Activated T-cell treated with anti-CD3 and anti-CD28 coated beads, Interleukin-2, amount 50 U/mL, for 24 hours (primary cell): Measurements from ENCODE around the gene DEUP1.
"Not testable (repeated sequence)": the region's sequence is repeated elsewhere in the genome, so short reads cannot be mapped to it uniquely, and the experiment has no call there.

Experiments
- DNase-seq: peaks from one replicate; pipeline ENCODE4 v3.0.0-alpha.2; 2020
- H3K27ac Mint-ChIP-seq: 2 replicates; pipeline ENCODE4 v1.8.0; 2020; ENCODE audit warnings: mild to moderate bottlenecking, mixed read lengths
- H3K27me3 Mint-ChIP-seq: 2 replicates; pipeline ENCODE4 v1.8.0; 2020; ENCODE audit warnings: mixed read lengths
- H3K36me3 Mint-ChIP-seq: 2 replicates; pipeline ENCODE4 v1.8.0; 2020; ENCODE audit warnings: low read depth, mixed read lengths
- H3K4me1 Mint-ChIP-seq: 2 replicates; pipeline ENCODE4 v1.8.0; 2020; ENCODE audit warnings: low read depth, mixed read lengths
- H3K4me3 Mint-ChIP-seq: 2 replicates; pipeline ENCODE4 v1.8.0; 2020; ENCODE audit warnings: mild to moderate bottlenecking, moderate library complexity, mixed read lengths
- H3K9me3 Mint-ChIP-seq: 2 replicates; pipeline ENCODE4 v1.8.0; 2020; ENCODE audit warnings: mixed read lengths

The DEUP1 gene

DNA sequence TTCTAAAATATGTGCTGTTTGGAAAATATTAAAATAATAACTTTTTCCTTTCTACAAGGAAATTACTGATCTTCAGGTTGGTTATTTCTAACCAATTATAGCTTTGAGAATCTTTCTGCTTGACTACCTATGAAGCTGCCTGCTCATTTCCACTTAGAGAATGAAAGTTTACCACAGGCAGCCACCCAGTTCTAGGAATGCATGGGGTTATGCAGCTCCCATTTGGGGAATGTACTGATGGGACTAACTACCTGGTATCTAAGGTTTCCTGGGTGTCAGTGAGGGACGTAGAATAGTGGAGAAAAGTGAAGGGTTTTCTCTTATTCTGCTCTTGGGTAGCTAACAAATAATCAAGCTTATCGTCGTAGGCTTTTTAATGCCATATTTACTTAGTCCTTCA, 73.4 kb downstream of the DEUP1 start:
- no peak for DNase-seq
- H3K27me3 Mint-ChIP-seq, result peaks cover 4% of the 10 kb centered on the region
- no peak overlapping the region for H3K27ac Mint-ChIP-seq
- H3K4me1 Mint-ChIP-seq, result no peaks in the 10 kb centered on the region
- no peaks in the 10 kb centered on the region for H3K36me3 Mint-ChIP-seq
- peaks cover 3% of the 10 kb centered on the region for H3K9me3 Mint-ChIP-seq
- no peak overlapping the region for H3K4me3 Mint-ChIP-seq

DNA sequence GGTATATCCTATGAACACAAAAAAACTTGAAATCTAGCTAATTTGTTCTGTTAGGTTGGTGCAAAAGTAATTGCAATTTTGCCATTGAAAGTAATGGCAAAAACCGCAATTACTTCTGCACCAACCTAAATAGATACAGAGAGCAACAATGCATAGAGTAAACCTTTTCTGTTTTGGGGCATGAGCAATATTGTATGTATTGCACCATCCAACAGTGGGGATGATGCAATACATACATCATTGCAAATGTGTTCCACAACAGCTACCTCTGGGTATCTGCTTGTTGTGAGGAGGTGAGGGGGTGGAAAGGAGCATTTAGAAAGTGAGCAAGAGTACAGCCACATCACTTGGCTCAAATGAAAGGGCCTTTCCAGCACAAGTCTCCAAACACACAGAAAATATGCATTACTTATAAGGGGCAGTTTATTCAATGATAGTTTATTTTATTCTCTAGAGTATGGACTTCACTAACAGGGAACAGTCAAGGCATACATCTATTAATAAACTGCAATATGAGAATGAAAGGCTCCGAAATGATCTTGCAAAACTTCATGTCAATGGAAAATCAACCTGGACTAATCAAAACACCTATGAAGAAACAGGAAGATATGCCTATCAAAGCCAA, 77.3 kb downstream of the DEUP1 start:
- Mint-ChIP-seq H3K27ac (no peak overlapping the region), H3K4me1 (no peaks in the 10 kb centered on the region), H3K36me3 (no peaks in the 10 kb centered on the region), H3K9me3 (no peaks in the 10 kb centered on the region), H3K4me3 (no peak overlapping the region), H3K27me3 (no peaks in the 10 kb centered on the region)
- no peak for DNase-seq

GRCh38 chr11:93410441-93410840, 79.9 kb downstream of the DEUP1 start:
- Mint-ChIP-seq H3K4me3 (no peak overlapping the region), H3K9me3 (no peaks in the 10 kb centered on the region), H3K27ac (no peak overlapping the region), H3K4me1 (no peaks in the 10 kb centered on the region), H3K27me3 (no peaks in the 10 kb centered on the region), H3K36me3 (no peaks in the 10 kb centered on the region)
- no peak for DNase-seq

DNA sequence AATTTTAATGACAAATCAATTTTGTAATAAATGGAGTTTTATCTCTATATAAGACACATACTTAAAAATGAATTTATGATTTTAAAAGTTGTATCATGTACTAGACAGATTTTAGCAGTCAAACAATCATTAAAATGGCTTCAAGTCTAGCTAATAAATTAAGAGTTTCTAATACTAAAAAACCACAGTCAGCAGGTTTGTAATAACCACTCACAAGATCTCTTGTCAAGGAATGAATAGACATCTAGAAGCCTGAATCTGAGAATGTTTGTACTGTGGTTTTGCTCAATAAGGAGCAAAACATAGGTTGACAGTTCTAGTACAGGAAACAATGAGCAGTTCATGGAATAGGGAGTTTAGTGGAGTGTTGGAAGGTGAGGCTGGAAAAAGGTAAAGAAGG, 81.2 kb downstream of the DEUP1 start:
- Mint-ChIP-seq H3K4me3 (no peak overlapping the region), H3K9me3 (no peaks in the 10 kb centered on the region), H3K36me3 (no peaks in the 10 kb centered on the region), H3K27me3 (no peaks in the 10 kb centered on the region), H3K27ac (no peak overlapping the region), H3K4me1 (no peaks in the 10 kb centered on the region)
- no peak for DNase-seq

DNA sequence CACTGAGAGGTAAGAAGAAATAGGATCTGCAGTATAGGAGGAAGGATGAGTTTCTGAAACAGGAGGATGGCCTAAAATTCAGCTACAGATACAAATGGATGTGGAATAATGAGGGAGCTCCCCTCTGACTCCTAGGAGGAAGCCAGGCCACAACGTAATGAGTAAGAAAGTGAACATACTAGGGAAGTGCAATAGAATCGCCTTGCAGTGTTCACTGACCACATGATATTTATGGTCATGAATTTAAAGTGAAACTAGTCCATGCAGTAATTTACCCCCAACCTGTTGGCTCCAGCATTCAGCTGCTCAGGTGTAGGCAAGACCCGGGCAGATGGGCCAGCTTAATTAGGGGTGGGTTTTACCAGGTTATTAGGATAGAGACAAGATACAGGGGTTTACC, 101.7 kb downstream of the DEUP1 start:
- H3K4me1 Mint-ChIP-seq, result no peaks in the 10 kb centered on the region
- no peaks in the 10 kb centered on the region for H3K9me3 Mint-ChIP-seq
- no peaks in the 10 kb centered on the region for H3K36me3 Mint-ChIP-seq
- H3K4me3 Mint-ChIP-seq, result no peak overlapping the region
- H3K27me3 Mint-ChIP-seq, result no peaks in the 10 kb centered on the region
- no peak overlapping the region for H3K27ac Mint-ChIP-seq
- DNase-seq, result no peak

DNA sequence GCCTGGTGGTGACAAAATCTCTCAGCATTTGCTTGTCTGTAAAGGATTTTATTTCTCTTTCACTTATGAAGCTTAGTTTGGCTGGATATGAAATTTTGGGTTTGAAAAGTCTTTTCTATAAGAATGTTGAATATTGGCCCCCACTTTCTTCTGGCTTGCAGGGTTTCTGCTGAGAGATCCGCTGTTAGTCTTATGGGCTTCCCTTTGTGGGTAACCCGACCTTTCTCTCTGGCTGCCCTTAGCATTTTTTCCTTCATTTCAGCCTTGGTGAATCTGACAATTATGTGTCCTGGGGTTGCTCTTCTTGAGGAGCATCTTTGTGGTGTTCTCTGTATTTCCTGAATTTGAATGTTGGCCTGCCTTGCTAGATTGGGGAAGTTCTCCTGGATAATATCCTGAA, 112.7 kb downstream of the DEUP1 start:
- H3K27ac Mint-ChIP-seq, H3K4me3 Mint-ChIP-seq, H3K27me3 Mint-ChIP-seq, H3K4me1 Mint-ChIP-seq, H3K36me3 Mint-ChIP-seq, DNase-seq, H3K9me3 Mint-ChIP-seq: not testable (repeated sequence)

GRCh38 chr11:93444617-93445073, 114.1 kb downstream of the DEUP1 start:
- peaks cover 10% of the 10 kb centered on the region for H3K27me3 Mint-ChIP-seq
- DNase-seq, result peak; percentile 41
- peaks cover 5% of the 10 kb centered on the region for H3K9me3 Mint-ChIP-seq
- no peaks in the 10 kb centered on the region for H3K36me3 Mint-ChIP-seq
- no peaks in the 10 kb centered on the region for H3K4me1 Mint-ChIP-seq
- no peak overlapping the region for H3K27ac Mint-ChIP-seq
- H3K4me3 Mint-ChIP-seq, result no peak overlapping the region

DNA sequence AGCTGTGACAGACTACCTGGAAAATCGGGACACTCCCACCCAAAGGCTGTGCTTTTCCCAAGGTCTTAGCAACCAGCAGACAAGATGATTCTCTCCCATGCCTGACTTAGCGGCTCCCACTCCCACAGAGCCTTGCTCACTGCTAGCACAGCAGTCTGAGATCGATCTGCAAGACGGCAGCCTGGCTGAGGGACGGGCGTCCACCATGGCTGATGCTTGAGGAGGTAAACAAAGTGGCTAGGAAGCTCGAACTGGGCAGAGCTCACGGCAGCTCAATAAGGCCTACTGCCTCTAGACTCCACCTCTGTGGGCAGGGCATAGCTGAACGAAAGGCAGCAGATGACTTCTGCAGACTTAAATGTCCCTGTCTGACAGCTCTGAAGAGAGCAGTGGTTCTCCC, 127.7 kb downstream of the DEUP1 start:
- no peaks in the 10 kb centered on the region for H3K36me3 Mint-ChIP-seq
- DNase-seq, result no peak
- H3K4me1 Mint-ChIP-seq, result no peaks in the 10 kb centered on the region
- H3K4me3 Mint-ChIP-seq, result no peak overlapping the region
- no peaks in the 10 kb centered on the region for H3K9me3 Mint-ChIP-seq
- H3K27ac Mint-ChIP-seq, result no peak overlapping the region
- H3K27me3 Mint-ChIP-seq, result peaks cover 12% of the 10 kb centered on the region

DNA sequence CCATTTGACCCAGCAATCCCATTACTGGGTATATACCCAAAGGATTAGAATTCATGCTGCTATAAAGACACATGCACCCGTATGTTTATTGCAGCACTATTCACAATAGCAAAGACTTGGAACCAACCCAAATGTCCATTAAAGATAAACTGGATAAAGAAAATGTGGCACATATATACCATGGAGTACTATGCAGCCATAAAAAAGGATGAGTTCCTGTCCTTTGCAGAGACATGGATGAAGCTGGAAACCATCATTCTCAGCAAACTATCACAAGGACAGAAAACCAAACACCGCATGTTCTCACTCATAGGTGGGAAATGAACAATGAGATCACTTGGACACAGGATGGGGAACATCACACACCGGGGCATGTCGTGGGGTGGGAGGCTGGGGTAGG, 133.1 kb downstream of the DEUP1 start:
- not testable (repeated sequence) for H3K9me3 Mint-ChIP-seq, H3K4me1 Mint-ChIP-seq, H3K27ac Mint-ChIP-seq, H3K36me3 Mint-ChIP-seq, H3K4me3 Mint-ChIP-seq, DNase-seq, H3K27me3 Mint-ChIP-seq

DNA sequence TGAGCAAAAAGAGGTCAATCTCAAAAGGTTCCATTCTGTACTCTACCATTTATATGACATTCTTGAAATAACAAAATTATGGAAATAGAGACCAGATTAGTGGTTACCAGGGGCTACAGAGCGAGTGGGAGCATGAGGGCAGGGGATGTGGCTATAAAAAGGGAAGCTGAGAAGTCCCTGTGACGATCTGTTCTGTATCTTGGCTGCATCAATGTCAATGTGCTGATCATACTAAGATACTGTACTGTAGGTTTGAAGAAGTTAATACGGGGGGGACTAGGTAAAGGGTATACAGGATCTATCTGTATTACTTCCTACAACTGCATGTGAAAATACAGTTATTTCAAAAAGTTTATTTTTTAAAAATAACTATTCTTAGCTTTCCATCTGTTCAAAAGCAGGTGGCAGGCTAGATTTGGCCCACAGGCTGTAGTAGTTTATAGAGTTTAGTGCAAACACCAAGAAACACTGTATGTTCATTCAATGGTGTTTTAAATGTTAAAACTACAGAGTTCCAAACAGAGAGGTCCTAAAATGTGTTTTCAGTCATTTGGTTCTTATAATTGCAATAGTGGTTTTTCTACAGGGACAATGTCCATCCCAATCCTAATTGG, 134.5 kb downstream of the DEUP1 start:
- Mint-ChIP-seq H3K4me3 (no peak overlapping the region), H3K36me3 (no peaks in the 10 kb centered on the region), H3K9me3 (no peaks in the 10 kb centered on the region), H3K4me1 (no peaks in the 10 kb centered on the region), H3K27ac (no peak overlapping the region), H3K27me3 (peaks cover 3% of the 10 kb centered on the region)
- DNase-seq, result no peak

DNA sequence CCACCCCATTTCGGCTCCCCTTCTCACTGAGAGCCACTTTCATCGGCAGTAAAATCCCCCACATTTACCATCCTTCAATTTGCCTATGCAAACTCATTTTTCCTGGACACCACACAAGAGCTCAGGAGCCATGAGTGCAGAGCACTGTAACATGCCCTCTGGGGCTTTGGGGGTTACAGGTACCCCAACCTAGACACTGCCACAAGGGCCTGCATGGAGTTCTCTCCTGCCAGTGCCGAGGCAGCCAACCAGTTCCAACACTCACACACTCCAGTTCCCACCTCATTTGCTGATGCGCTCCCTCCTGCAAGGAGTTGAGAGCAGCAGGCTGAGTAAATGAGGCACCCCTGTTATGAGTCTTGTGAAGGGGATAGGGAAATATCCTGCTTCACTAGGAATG, 136.5 kb downstream of the DEUP1 start:
- no peaks in the 10 kb centered on the region for H3K36me3 Mint-ChIP-seq
- H3K9me3 Mint-ChIP-seq, result no peaks in the 10 kb centered on the region
- DNase-seq, result no peak
- no peak overlapping the region for H3K27ac Mint-ChIP-seq
- no peaks in the 10 kb centered on the region for H3K4me1 Mint-ChIP-seq
- H3K4me3 Mint-ChIP-seq, result no peak overlapping the region
- H3K27me3 Mint-ChIP-seq, result no peaks in the 10 kb centered on the region

DNA sequence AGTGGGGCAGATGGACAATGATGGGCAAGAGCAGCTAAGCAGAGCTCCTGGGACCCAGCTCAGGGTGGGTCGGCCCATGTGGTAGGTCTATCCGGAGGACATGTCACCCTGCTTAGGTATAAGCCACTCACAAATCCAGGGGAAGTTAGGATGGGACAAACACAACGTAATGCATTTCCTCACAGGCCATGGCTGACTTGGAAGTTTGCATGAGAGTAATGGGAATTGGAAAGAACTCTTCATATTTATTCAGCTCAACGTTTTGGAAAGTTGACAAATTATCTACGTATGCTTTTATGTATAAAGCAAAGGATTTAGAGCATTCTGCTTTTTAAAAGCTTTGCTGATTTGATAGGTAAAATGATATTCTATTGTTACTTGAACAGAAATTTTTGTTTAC, 137.7 kb downstream of the DEUP1 start:
- Mint-ChIP-seq H3K27ac (no peak overlapping the region), H3K9me3 (no peaks in the 10 kb centered on the region), H3K4me3 (no peak overlapping the region), H3K27me3 (no peaks in the 10 kb centered on the region), H3K4me1 (no peaks in the 10 kb centered on the region), H3K36me3 (no peaks in the 10 kb centered on the region)
- DNase-seq, result no peak

DNA sequence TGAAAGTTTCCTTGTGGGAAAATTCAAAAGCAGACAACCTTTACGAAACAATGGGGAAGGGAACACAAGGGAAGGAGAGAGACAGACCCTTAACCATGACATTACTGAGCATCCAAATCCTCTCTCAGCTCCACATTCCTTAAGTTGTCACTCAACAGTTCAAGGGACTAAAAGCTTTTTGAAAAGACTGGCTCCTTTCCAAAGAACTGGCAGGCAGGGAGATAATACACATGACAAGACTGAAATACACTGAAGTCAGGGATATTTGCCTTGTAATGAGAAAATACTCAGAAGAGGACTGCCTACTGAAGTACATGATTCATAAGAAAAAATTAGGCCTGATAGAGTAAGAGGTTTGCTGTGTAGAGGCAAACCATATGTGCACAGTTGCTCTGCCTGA, 143.6 kb downstream of the DEUP1 start:
- Mint-ChIP-seq H3K27ac (no peak overlapping the region), H3K4me3 (no peak overlapping the region), H3K36me3 (no peaks in the 10 kb centered on the region), H3K4me1 (no peaks in the 10 kb centered on the region), H3K27me3 (no peaks in the 10 kb centered on the region), H3K9me3 (no peaks in the 10 kb centered on the region)
- DNase-seq, result no peak

GRCh38 chr11:93476796-93477195, 146.3 kb downstream of the DEUP1 start:
- Mint-ChIP-seq H3K27ac (no peak overlapping the region), H3K9me3 (no peaks in the 10 kb centered on the region), H3K4me3 (no peak overlapping the region), H3K4me1 (no peaks in the 10 kb centered on the region), H3K27me3 (no peaks in the 10 kb centered on the region), H3K36me3 (no peaks in the 10 kb centered on the region)
- no peak for DNase-seq

GRCh38 chr11:93477684-93478234, 147.2 kb downstream of the DEUP1 start:
- H3K36me3 Mint-ChIP-seq, result no peaks in the 10 kb centered on the region
- H3K4me1 Mint-ChIP-seq, result no peaks in the 10 kb centered on the region
- DNase-seq, result no peak
- no peak overlapping the region for H3K27ac Mint-ChIP-seq
- H3K27me3 Mint-ChIP-seq, result no peaks in the 10 kb centered on the region
- no peak overlapping the region for H3K4me3 Mint-ChIP-seq
- H3K9me3 Mint-ChIP-seq, result no peaks in the 10 kb centered on the region
